Right cardiac atrium (tissue), 5 donors: Measurements from ENCODE around the gene SYS1. TPM values are rescaled to one million over a fixed set of nuclear protein-coding genes. Genes with fewer than 3 reads are reported as not detected.
A peak's percentile ranks its signal among the peaks of the same experiment; 100 is the strongest.

ENCODE experiments used
- ATAC-seq, 2 donors: fragments of 200-7000 bp; cut with Tn5 transposase; one replicate each; pipeline versions ENCODE4 v1.8.0 to v1.9.1; 2020; ENCODE audit warnings: moderate library complexity in 2 of 2, mild to moderate bottlenecking in 1 of 2
- DNase-seq, 3 donors: peaks; one replicate each; pipeline ENCODE4 v3.0.0-alpha.2; 2020
- H3K27ac ChIP-seq: one replicate; pipeline ENCODE4 v1.5.1; 2013; ENCODE audit warnings: mild to moderate bottlenecking, low read length, control low read depth, moderate library complexity
- H3K27me3 ChIP-seq: one replicate; pipeline ENCODE4 v1.6.1; 2013; ENCODE audit not compliant: control insufficient read depth, insufficient read depth
- H3K4me1 ChIP-seq: one replicate; pipeline ENCODE4 v1.6.1; 2013; ENCODE audit warnings: low read length; ENCODE audit not compliant: control insufficient read depth, insufficient read depth
- H3K4me3 ChIP-seq: one replicate; pipeline ENCODE4 v1.5.1; 2013; ENCODE audit warnings: low read length, control low read depth
- H3K9me3 ChIP-seq: one replicate; pipeline ENCODE4 v1.6.1; 2013; ENCODE audit warnings: low read length; ENCODE audit not compliant: control insufficient read depth
- WGBS: extraction: QIAGEN DNeasy Blood & Tissue Kit; methylation state at CpG from one replicate; pipeline ENCODE4 v1.1.7; 2013; 5-methylcytosine and 5-hydroxymethylcytosine counted together
- intact Hi-C, 4 donors: fragments of 100-400 bp; cut with DNase I; formaldehyde crosslinking; loops; one replicate each; pipeline versions ENCODE4 v1.11.0 to v1.14.0; 2022 to 2023
- polyA plus RNA-seq: library from polyadenylated mRNA; stranded (reverse); fragments of 200-250 nt; gene quantifications from one replicate; pipeline ENCODE4 v1.2.3, GENCODE V29; 2013
- total RNA-seq, 4 donors: library from RNA; stranded (reverse); fragmentation: NEBNext Ultra II Directional; extraction: Animal tissue kit (Norgen Biotek cat#: 25700); gene quantifications; one replicate each; pipeline ENCODE4 v1.2.1, GENCODE V29; 2021
- donor health status: healthy with polysubstance abuse.
- donor health status: DM: no; HTN: yes; CAD: no.
- donor health status: DM: no; HTN: no; CAD: no.
- donor health status: DM: no; HTN: yes; CAD: no; lungs with severe emphysema.
- donor health status: DM: yes; HTN: yes; CAD: no.

SYS1 gene
- total and polyA plus RNA-seq, 5 donors = 17.1 to 28.7 (median 25.0) TPM

- DNase-seq (peak; percentile 27 to 69 (median 58)), ATAC-seq (peak; percentile 25 to 56)
- no peaks in the 10 kb centered on the region for H3K27me3 ChIP-seq
- WGBS = 73% methylated on average over 21 of the region's 21 CpGs
- H3K27ac ChIP-seq = peak within 1 kb of the TSS; percentile 92
- H3K4me1 ChIP-seq = no peaks in the 10 kb centered on the region
- intact Hi-C loops = no loop called here
- H3K4me3 ChIP-seq = peak within 1 kb of the TSS; percentile 85
- no peaks in the 10 kb centered on the region for H3K9me3 ChIP-seq
These were observed 45.1 kb downstream of the SYS1 start, which contains the start of gene DBNDD2 for GRCh38 chr20:45407783-45408645. Gene DBNDD2, plus strand, starts transcription at chr20:45408289. Its CDS starts 179 bp downstream, at chr20:45408468.

- peak overlapping the region; percentile 3 for H3K4me3 ChIP-seq
- no peaks in the 10 kb centered on the region for H3K27me3 ChIP-seq
- 69% methylated on average over 7 of the region's 7 CpGs for WGBS
- H3K4me1 ChIP-seq = no peaks in the 10 kb centered on the region
- H3K27ac ChIP-seq = peak overlapping the region; percentile 92
- intact Hi-C loops = no loop called here
- ATAC-seq (no peak), DNase-seq (no peak)
- H3K9me3 ChIP-seq = no peaks in the 10 kb centered on the region
These were observed 45.8 kb downstream of the SYS1 start for GRCh38 chr20:45408646-45409213.

GRCh38 chr20:45409521-45410272 is 46.7 kb downstream of the SYS1 start:
- Histone ChIP-seq H3K4me1 (no peaks in the 10 kb centered on the region), H3K9me3 (no peaks in the 10 kb centered on the region), H3K27me3 (no peaks in the 10 kb centered on the region), H3K4me3 (no peak overlapping the region), H3K27ac (no peak overlapping the region)
- WGBS = 88% methylated on average over 7 of the region's 7 CpGs
- DNase-seq (no peak), ATAC-seq (no peak)
- intact Hi-C loops = no loop called here

GRCh38 chr20:45410887-45411286 is 47.9 kb downstream of the SYS1 start:
- no peak overlapping the region for H3K4me3 ChIP-seq
- DNase-seq = no peak
- intact Hi-C loops = no loop called here
- no peak for ATAC-seq
- no peaks in the 10 kb centered on the region for H3K27me3 ChIP-seq
- no peaks in the 10 kb centered on the region for H3K9me3 ChIP-seq
- H3K27ac ChIP-seq = peak overlapping the region; percentile 61
- H3K4me1 ChIP-seq = no peaks in the 10 kb centered on the region
- 65% methylated on average over 8 of the region's 8 CpGs for WGBS

GRCh38 chr20:45412653-45413052 is 49.7 kb downstream of the SYS1 start:
- ATAC-seq (no peak), DNase-seq (no peak)
- no peaks in the 10 kb centered on the region for H3K27me3 ChIP-seq
- H3K4me3 ChIP-seq = no peak overlapping the region
- H3K4me1 ChIP-seq = no peaks in the 10 kb centered on the region
- 87% methylated on average over 5 of the region's 5 CpGs for WGBS
- H3K9me3 ChIP-seq = no peaks in the 10 kb centered on the region
- intact Hi-C loops = no loop called here
- H3K27ac ChIP-seq = no peak overlapping the region

GRCh38 chr20:45413479-45413878 is 50.5 kb downstream of the SYS1 start:
- no peak overlapping the region for H3K4me3 ChIP-seq
- peaks cover 3% of the 10 kb centered on the region for H3K4me1 ChIP-seq

GRCh38 chr20:45415822-45416637 is 53.1 kb downstream of the SYS1 start, which contains the start of gene PIGT:
Gene PIGT, plus strand, starts transcription at chr20:45416141. Its CDS starts 16 bp downstream, at chr20:45416157.
- peak within 1 kb of the TSS; percentile 74 for H3K4me3 ChIP-seq
- DNase-seq (peak; percentile 86 to 95 (median 93)), ATAC-seq (peak; percentile 84 to 87)
- H3K27me3 ChIP-seq = no peaks in the 10 kb centered on the region
- WGBS = under 1% methylated on average over 52 of the region's 52 CpGs
- intact Hi-C loops = no loop called here
- no peaks in the 10 kb centered on the region for H3K9me3 ChIP-seq
- H3K4me1 ChIP-seq = peaks cover 11% of the 10 kb centered on the region
- H3K27ac ChIP-seq = peak within 1 kb of the TSS; percentile 38

More at GRCh38 chr20:45413479-45413878, 50.5 kb downstream of the SYS1 start:
- WGBS = 76% methylated on average over 3 of the region's 3 CpGs
- no peak for ATAC-seq
- no peaks in the 10 kb centered on the region for H3K27me3 ChIP-seq
- no peak overlapping the region for H3K27ac ChIP-seq
- no peak for DNase-seq
- no peaks in the 10 kb centered on the region for H3K9me3 ChIP-seq
- intact Hi-C loops = no loop called here

- peak overlapping the region; percentile 74 for H3K4me3 ChIP-seq
- H3K27me3 ChIP-seq = no peaks in the 10 kb centered on the region
- intact Hi-C loops = no loop called here
- ATAC-seq (no peak), DNase-seq (no peak)
- peaks cover 11% of the 10 kb centered on the region for H3K4me1 ChIP-seq
- 65% methylated on average over 2 of the region's 2 CpGs for WGBS
- H3K27ac ChIP-seq = no peak overlapping the region
- no peaks in the 10 kb centered on the region for H3K9me3 ChIP-seq
These were observed 54.0 kb downstream of the SYS1 start for GRCh38 chr20:45416917-45417316.
